Mesothelial cell of epicardium (in vitro differentiated cells): Measurements from ENCODE around the gene CEMP1. TPM values are rescaled to one million over a fixed set of nuclear protein-coding genes. Genes with fewer than 3 reads are reported as not detected.

ENCODE experiments used
- DNase-seq, 2 experiments: peaks; one replicate each; pipeline ENCODE4 v3.0.0; 2021; ENCODE audit warnings: low spot score in 2 of 2; ENCODE audit not compliant: unreplicated experiment in 2 of 2
- H3K27ac Mint-ChIP-seq: 2 replicates; pipeline ENCODE4 v1.8.0; 2021; ENCODE audit warnings: mixed read lengths
- H3K27me3 Mint-ChIP-seq: 2 replicates; pipeline ENCODE4 v1.8.0; 2021; ENCODE audit warnings: low read depth, mixed read lengths
- H3K36me3 Mint-ChIP-seq: 2 replicates; pipeline ENCODE4 v1.8.0; 2021; ENCODE audit warnings: mixed read lengths
- H3K4me1 Mint-ChIP-seq: 2 replicates; pipeline ENCODE4 v1.8.0; 2021; ENCODE audit warnings: mixed read lengths
- H3K4me3 Mint-ChIP-seq: 2 replicates; pipeline ENCODE4 v1.8.0; 2021; ENCODE audit warnings: mild to moderate bottlenecking, moderate library complexity, mixed read lengths
- H3K9me3 Mint-ChIP-seq: 2 replicates; pipeline ENCODE4 v1.8.0; 2021; ENCODE audit warnings: mixed read lengths
- total RNA-seq: library from RNA; stranded (reverse); gene quantifications from 3 replicates; pipeline ENCODE4 v1.2.1, GENCODE V29; 2021
- TF ChIP-seq, protein P1 (sequence below): fragments of 200-600 bp; sonication (generic); IDR thresholded peaks from one replicate; pipeline ENCODE4 v1.5.0; 2021; ENCODE audit warnings: antibody characterized with exemption; ENCODE audit not compliant: unreplicated experiment

CEMP1 gene
- total RNA-seq, 1 donor from 2014 or later: 1.1 TPM

DNA sequence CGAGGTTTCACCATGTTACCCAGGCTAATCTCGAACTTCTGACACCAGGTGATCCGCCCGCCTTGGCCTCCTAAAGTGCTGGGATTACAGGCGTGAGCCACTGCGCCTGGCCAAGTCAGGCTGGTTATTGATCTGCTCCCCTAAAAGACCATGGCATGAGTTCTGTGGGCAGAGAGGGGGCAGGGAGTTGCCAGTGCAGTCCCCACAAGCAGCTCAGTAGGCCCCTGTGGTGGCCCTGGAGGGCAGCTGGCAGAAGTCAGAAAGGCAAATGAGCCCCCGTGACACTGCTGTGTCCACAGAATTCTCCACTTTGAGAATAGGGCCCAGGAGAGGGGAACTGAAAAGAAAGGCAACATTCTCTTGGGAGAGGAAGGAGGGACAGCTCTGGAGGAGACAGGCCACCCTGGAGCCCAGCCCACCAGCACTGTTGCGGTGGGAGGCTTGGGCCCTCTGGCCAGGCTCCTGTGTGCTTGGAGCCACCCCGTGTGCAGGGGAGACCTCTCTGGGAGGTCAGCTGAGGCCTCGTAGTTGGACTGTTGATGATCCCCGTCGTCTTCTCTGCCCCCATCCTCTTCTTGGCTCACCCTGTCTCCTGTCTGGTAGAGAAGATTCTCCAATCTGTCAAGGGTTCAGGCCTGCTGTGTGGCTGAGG, 13.1 kb downstream of the CEMP1 start:
- no peak overlapping the region for H3K27ac Mint-ChIP-seq
- H3K9me3 Mint-ChIP-seq: no peaks in the 10 kb centered on the region
- H3K4me1 Mint-ChIP-seq: peaks cover 45% of the 10 kb centered on the region
- H3K27me3 Mint-ChIP-seq: no peaks in the 10 kb centered on the region
- no peaks in the 10 kb centered on the region for H3K36me3 Mint-ChIP-seq
- no peak for DNase-seq
- H3K4me3 Mint-ChIP-seq: no peak overlapping the region
- TF ChIP-seq, protein P1, sequence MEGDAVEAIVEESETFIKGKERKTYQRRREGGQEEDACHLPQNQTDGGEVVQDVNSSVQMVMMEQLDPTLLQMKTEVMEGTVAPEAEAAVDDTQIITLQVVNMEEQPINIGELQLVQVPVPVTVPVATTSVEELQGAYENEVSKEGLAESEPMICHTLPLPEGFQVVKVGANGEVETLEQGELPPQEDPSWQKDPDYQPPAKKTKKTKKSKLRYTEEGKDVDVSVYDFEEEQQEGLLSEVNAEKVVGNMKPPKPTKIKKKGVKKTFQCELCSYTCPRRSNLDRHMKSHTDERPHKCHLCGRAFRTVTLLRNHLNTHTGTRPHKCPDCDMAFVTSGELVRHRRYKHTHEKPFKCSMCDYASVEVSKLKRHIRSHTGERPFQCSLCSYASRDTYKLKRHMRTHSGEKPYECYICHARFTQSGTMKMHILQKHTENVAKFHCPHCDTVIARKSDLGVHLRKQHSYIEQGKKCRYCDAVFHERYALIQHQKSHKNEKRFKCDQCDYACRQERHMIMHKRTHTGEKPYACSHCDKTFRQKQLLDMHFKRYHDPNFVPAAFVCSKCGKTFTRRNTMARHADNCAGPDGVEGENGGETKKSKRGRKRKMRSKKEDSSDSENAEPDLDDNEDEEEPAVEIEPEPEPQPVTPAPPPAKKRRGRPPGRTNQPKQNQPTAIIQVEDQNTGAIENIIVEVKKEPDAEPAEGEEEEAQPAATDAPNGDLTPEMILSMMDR: no peak

DNA sequence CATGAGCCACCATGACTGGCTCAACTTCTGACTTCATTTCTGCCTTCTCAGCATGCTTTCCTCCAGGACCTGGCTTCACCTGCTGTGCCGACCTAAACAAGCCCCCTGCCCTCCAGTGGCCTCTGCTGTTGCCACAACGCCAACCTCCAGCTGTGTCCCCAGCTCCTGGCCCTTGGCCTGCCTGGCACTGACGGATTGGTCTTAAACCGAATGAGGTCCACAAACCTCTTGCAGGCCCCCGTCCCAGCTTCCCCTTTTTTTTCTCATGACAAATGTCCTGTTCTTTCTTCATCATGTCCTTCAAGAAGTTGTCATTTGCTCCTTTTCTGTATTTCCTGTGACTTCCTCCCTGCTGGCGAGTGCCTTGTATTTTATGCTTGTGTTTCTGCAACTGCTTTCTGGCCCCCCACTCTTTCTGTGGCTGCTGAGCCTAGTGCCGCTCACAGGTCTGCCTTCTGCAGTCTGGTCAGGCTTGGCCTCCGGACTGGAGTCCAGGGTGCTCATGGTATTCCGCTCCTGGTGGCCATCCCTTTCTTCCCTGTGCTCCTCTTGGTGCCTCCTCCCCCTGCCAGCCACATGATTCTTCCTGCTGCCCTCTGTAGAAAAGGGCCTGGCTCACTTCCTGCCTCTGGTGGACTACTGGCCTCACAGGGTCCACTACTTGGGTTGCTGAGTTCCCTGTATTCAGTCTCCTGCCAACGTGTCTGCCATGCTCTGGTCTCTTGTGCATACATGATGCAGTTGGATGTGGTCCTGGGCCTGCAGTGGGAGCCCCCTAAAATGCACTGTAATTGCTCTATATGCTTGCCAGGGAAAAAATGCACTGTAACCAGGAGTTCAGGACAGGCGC, 14.6 kb downstream of the CEMP1 start:
- Mint-ChIP-seq H3K36me3 (no peaks in the 10 kb centered on the region), H3K9me3 (no peaks in the 10 kb centered on the region), H3K27me3 (no peaks in the 10 kb centered on the region), H3K27ac (peak overlapping the region; percentile 87), H3K4me1 (peaks cover 57% of the 10 kb centered on the region), H3K4me3 (peak overlapping the region; percentile 90)
- TF ChIP-seq, protein P1: no peak
- DNase-seq: no peak

DNA sequence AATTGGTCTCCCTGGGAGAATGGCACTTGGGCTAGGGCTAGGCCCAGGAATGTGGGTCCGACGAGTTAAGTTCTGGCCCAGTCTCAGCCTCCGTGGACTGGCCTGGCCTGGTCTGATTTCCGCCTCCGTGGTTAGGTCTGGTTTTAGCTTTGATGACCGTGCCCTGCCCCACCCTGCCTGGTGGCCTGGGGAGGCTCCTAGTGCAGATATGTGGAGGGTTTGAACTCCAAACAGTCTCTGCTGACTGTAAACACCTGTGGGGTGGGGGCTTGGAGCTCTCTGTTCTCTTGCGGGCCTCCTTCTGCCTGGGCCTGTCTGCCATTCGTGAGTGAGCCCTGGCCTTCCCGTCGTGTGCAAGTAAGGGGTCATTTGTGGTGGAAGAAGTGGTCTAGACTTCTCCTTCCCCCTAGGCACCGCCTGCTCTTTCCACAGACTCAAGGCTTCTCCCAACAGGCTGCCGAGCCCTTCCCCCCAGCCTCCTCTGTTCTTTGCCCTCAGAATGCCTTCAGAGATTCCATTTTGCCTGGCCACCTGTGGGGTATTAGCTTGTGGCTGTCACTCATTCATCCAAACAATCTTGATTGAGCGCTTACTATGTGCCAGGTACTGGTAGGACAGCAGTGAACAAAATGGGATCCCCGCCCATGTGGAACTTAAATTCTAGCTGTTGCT, 15.9 kb downstream of the CEMP1 start:
- Mint-ChIP-seq H3K27me3 (peaks cover 3% of the 10 kb centered on the region), H3K4me1 (peaks cover 53% of the 10 kb centered on the region), H3K36me3 (no peaks in the 10 kb centered on the region), H3K4me3 (peak overlapping the region; percentile 90), H3K9me3 (no peaks in the 10 kb centered on the region), H3K27ac (peak overlapping the region; percentile 95)
- TF ChIP-seq, protein P1: no peak
- no peak for DNase-seq

DNA sequence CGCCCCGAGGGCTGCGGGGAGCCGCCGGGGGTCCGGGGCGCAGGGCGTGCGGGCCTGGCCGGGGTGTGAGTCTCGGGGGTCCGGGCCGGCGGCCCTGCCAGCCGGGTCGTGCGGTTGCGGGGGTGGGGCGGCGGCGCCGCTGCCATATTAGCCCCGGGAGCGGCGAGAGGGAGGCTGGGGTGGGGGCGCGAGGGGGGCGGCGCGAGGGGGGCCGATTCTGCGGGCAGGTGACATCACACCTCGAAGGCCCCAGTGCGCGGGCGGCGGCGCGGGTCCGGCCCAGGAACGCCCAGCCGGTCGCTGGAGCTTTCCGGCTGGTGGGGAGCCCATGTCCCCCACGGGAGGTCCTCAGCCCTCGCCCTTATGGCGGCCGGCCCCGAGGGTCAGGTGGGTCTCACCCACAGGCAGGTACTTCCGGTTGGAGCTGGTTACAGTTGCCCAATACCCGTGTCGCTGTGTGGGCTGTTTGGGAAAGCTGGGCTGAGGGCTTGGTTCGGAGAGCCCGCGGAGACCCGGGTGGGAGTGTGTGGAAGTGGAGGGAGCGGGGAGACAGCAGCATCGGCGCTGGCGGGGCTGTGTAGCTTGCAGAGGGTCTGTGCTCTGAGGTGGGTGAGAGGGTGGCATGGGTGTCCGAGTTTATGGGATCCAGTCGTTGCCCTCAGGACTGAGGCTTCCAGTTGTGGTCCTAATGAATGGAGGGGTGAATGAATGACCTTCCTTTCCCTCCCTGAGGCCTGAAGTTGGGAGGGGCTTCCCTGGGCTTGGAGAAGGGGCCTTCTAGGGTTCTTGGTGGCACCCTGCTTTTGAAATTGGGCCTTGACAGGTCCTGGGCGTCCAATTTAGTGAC, 16.7 kb downstream of the CEMP1 start:
- TF ChIP-seq, protein P1: no peak
- peak overlapping the region; percentile 90 for H3K4me3 Mint-ChIP-seq
- peaks cover 3% of the 10 kb centered on the region for H3K27me3 Mint-ChIP-seq
- no peaks in the 10 kb centered on the region for H3K9me3 Mint-ChIP-seq
- H3K36me3 Mint-ChIP-seq: no peaks in the 10 kb centered on the region
- no peak for DNase-seq
- H3K4me1 Mint-ChIP-seq: peaks cover 50% of the 10 kb centered on the region
- peak overlapping the region; percentile 95 for H3K27ac Mint-ChIP-seq
